MM.1S (cell line): Measurements from ENCODE around the gene UBA7.

ENCODE experiments used
- DNase-seq: peaks from one replicate; pipeline ENCODE4 v3.0.0-alpha.2; 2015
- H2AFZ ChIP-seq: fragments of 300-600 bp; sonication (generic); 2 replicates; pipeline ENCODE4 v1.6.0; 2016; ENCODE audit warnings: antibody characterized with exemption, low read length
- H3F3A ChIP-seq: fragments of 300-600 bp; sonication (generic); 2 replicates; pipeline ENCODE4 v1.6.1; 2016; ENCODE audit warnings: mild to moderate bottlenecking, antibody characterized with exemption, low read length, moderate library complexity, mixed read lengths; ENCODE audit not compliant: insufficient read depth
- H3K27ac ChIP-seq: fragments of 300-600 bp; sonication (generic); 2 replicates; pipeline ENCODE4 v1.5.1; 2016; ENCODE audit warnings: mild to moderate bottlenecking, low read length
- H3K27me3 ChIP-seq: fragments of 300-600 bp; sonication (generic); replicated peaks from 2 replicates; pipeline ENCODE4 v1.6.0; 2016; ENCODE audit warnings: low read length; ENCODE audit not compliant: insufficient read depth
- H3K36me3 ChIP-seq: fragments of 300-600 bp; sonication (generic); replicated peaks from 2 replicates; pipeline ENCODE4 v1.6.1; 2016; ENCODE audit warnings: mild to moderate bottlenecking, low read length, mixed read lengths; ENCODE audit not compliant: insufficient read depth
- H3K4me1 ChIP-seq: fragments of 300-600 bp; sonication (generic); 2 replicates; pipeline ENCODE4 v1.6.1; 2016; ENCODE audit warnings: low read length, mixed read lengths
- H3K4me2 ChIP-seq: fragments of 300-600 bp; sonication (generic); 2 replicates; pipeline ENCODE4 v1.6.0; 2016; ENCODE audit warnings: low read depth, low read length
- H3K4me3 ChIP-seq: fragments of 300-600 bp; sonication (generic); 2 replicates; pipeline ENCODE4 v1.5.1; 2016; ENCODE audit warnings: low read length, mixed read lengths
- H3K79me2 ChIP-seq: fragments of 300-600 bp; sonication (generic); 2 replicates; pipeline ENCODE4 v1.6.1; 2016; ENCODE audit warnings: mixed run types, low read length, mixed read lengths
- H3K9ac ChIP-seq: fragments of 300-600 bp; sonication (generic); 2 replicates; pipeline ENCODE4 v1.6.1; 2016; ENCODE audit warnings: low read length, mixed read lengths
- H3K9me2 ChIP-seq: fragments of 300-600 bp; sonication (generic); replicated peaks from 2 replicates; pipeline ENCODE4 v1.6.1; 2016; ENCODE audit warnings: mild to moderate bottlenecking, low read length, mixed read lengths; ENCODE audit not compliant: insufficient read depth
- H3K9me3 ChIP-seq: fragments of 300-600 bp; sonication (generic); replicated peaks from 2 replicates; pipeline ENCODE4 v1.6.1; 2016; ENCODE audit warnings: mild to moderate bottlenecking, low read length, mixed read lengths; ENCODE audit not compliant: insufficient read depth
- H4K20me1 ChIP-seq: fragments of 300-600 bp; sonication (generic); 2 replicates; pipeline ENCODE4 v1.6.1; 2016; ENCODE audit warnings: mild to moderate bottlenecking, low read length, moderate library complexity, mixed read lengths; ENCODE audit not compliant: insufficient read depth
- CTCF ChIP-seq: fragments of 300-600 bp; sonication (generic); IDR thresholded peaks from 2 replicates; pipeline ENCODE4 v1.5.1; 2016; ENCODE audit warnings: antibody characterized with exemption, low read length, mixed read lengths
- EZH2 ChIP-seq: fragments of 300-600 bp; sonication (generic); optimal IDR thresholded peaks from 2 replicates; pipeline ENCODE3; 2017; ENCODE audit warnings: low read depth, mild to moderate bottlenecking, antibody characterized with exemption, low read length, mixed read lengths
- EZH2phosphoT487 ChIP-seq: fragments of 300-600 bp; sonication (generic); IDR thresholded peaks from 2 replicates; pipeline ENCODE4 v1.6.1; 2018; ENCODE audit warnings: antibody characterized with exemption, low read length

UBA7 gene

GRCh38 chr3:49807431-49808114 is 6.2 kb downstream of the UBA7 start:
- H3F3A ChIP-seq, result no peaks in the 10 kb centered on the region
- no peaks in the 10 kb centered on the region for H4K20me1 ChIP-seq
- no peak for DNase-seq
- no peaks in the 10 kb centered on the region for H3K79me2 ChIP-seq
- H3K9me2 ChIP-seq, result no peaks in the 10 kb centered on the region
- H3K27me3 ChIP-seq, result no peaks in the 10 kb centered on the region; the same call in 1 of the 2 replicates
- no peak overlapping the region for H3K9ac ChIP-seq
- no peak overlapping the region for H2AFZ ChIP-seq
- no peak overlapping the region for H3K4me2 ChIP-seq
- H3K36me3 ChIP-seq, result no peaks in the 10 kb centered on the region
- H3K27ac ChIP-seq, result no peak overlapping the region
- H3K4me1 ChIP-seq, result no peaks in the 10 kb centered on the region
- H3K4me3 ChIP-seq, result no peak overlapping the region
- no peak for TF ChIP-seq EZH2phosphoT487
- TF ChIP-seq CTCF, result no peak
- TF ChIP-seq EZH2, result no peak
- H3K9me3 ChIP-seq, result no peaks in the 10 kb centered on the region

GRCh38 chr3:49806850-49807249 is 6.9 kb downstream of the UBA7 start:
- peaks cover 2% of the 10 kb centered on the region; the same call in 1 of the 2 replicates for H3K27me3 ChIP-seq
- H2AFZ ChIP-seq, result no peak overlapping the region
- TF ChIP-seq CTCF (no peak), EZH2phosphoT487 (no peak), EZH2 (no peak)
- no peaks in the 10 kb centered on the region for H4K20me1 ChIP-seq
- H3F3A ChIP-seq, result no peaks in the 10 kb centered on the region
- no peaks in the 10 kb centered on the region for H3K9me3 ChIP-seq
- no peaks in the 10 kb centered on the region for H3K4me1 ChIP-seq
- DNase-seq, result no peak
- no peak overlapping the region for H3K4me2 ChIP-seq
- H3K9ac ChIP-seq, result no peak overlapping the region
- no peak overlapping the region for H3K4me3 ChIP-seq
- no peaks in the 10 kb centered on the region for H3K36me3 ChIP-seq
- no peaks in the 10 kb centered on the region for H3K79me2 ChIP-seq
- no peaks in the 10 kb centered on the region for H3K9me2 ChIP-seq
- no peak overlapping the region for H3K27ac ChIP-seq

GRCh38 chr3:49805897-49806701 is 7.7 kb downstream of the UBA7 start:
- H3K27ac ChIP-seq, result no peak overlapping the region
- no peak overlapping the region for H3K9ac ChIP-seq
- no peaks in the 10 kb centered on the region for H3K9me3 ChIP-seq
- H3K4me1 ChIP-seq, result no peaks in the 10 kb centered on the region
- H3F3A ChIP-seq, result no peaks in the 10 kb centered on the region
- TF ChIP-seq EZH2phosphoT487 (no peak), EZH2 (no peak)
- DNase-seq, result no peak
- peaks cover 6% of the 10 kb centered on the region; the same call in 1 of the 2 replicates for H3K27me3 ChIP-seq
- H3K79me2 ChIP-seq, result no peaks in the 10 kb centered on the region
- no peaks in the 10 kb centered on the region for H4K20me1 ChIP-seq
- no peak overlapping the region for H2AFZ ChIP-seq
- no peaks in the 10 kb centered on the region for H3K36me3 ChIP-seq
- no peak overlapping the region for H3K4me3 ChIP-seq
- no peaks in the 10 kb centered on the region for H3K9me2 ChIP-seq
- H3K4me2 ChIP-seq, result no peak overlapping the region
